Glutamatergic neuron (in vitro differentiated cells): ENCODE results near the gene CLDN34. TPM values are rescaled to one million over a fixed set of nuclear protein-coding genes. Genes with fewer than 3 reads are reported as not detected.

Experiments
- DNase-seq: peaks from one replicate; pipeline ENCODE4 v3.0.0; 2022
- H3K27ac Mint-ChIP-seq: one replicate; pipeline ENCODE4 v1.8.0; 2020; ENCODE audit warnings: mild to moderate bottlenecking, mixed read lengths, inconsistent platforms; ENCODE audit not compliant: unreplicated experiment
- H3K27me3 Mint-ChIP-seq: one replicate; pipeline ENCODE4 v1.8.0; 2020; ENCODE audit warnings: mild to moderate bottlenecking, moderate library complexity, mixed read lengths, inconsistent platforms; ENCODE audit not compliant: unreplicated experiment
- H3K36me3 Mint-ChIP-seq: one replicate; pipeline ENCODE4 v1.8.0; 2020; ENCODE audit warnings: mild to moderate bottlenecking, mixed read lengths, inconsistent platforms; ENCODE audit not compliant: unreplicated experiment
- H3K4me1 Mint-ChIP-seq: one replicate; pipeline ENCODE4 v1.8.0; 2020; ENCODE audit warnings: mild to moderate bottlenecking, low read depth, mixed read lengths, inconsistent platforms; ENCODE audit not compliant: unreplicated experiment
- H3K4me3 Mint-ChIP-seq: one replicate; pipeline ENCODE4 v1.8.0; 2020; ENCODE audit warnings: mild to moderate bottlenecking, mixed read lengths, inconsistent platforms; ENCODE audit not compliant: unreplicated experiment
- H3K9me3 Mint-ChIP-seq: one replicate; pipeline ENCODE4 v1.8.0; 2020; ENCODE audit warnings: mild to moderate bottlenecking, moderate library complexity, mixed read lengths, inconsistent platforms; ENCODE audit not compliant: unreplicated experiment
- long read RNA-seq: library from polyadenylated mRNA; unstranded; transcript quantifications from one replicate; pipeline ENCODE4 v2.0.0, GENCODE V29; 2020; ENCODE audit not compliant: unreplicated experiment
- total RNA-seq: library from RNA; stranded (reverse); fragmentation: NEBNext Ultra II Directional; extraction: Animal tissue kit (Norgen Biotek cat#: 25700); gene quantifications from one replicate; pipeline ENCODE4 v1.2.1, GENCODE V29; 2021; ENCODE audit not compliant: unreplicated experiment
- TF ChIP-seq, protein P1 (sequence below): fragments of 200-600 bp; sonication (generic); IDR thresholded peaks from one replicate; pipeline ENCODE4 v1.5.0; 2021; ENCODE audit not compliant: partially characterized antibody, unreplicated experiment

CLDN34 gene, protein sequence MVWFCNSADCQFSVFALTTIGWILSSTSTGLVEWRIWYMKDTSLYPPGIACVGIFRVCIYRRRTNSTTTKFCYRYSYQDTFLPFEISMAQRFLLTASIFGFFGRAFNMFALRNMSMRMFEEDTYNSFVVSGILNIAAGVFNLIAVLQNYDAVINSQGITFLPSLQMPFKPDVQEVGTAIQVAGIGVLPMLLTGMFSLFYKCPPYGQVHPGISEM
- total RNA-seq, result not detected
- long read RNA-seq, result 0 reads

DNA sequence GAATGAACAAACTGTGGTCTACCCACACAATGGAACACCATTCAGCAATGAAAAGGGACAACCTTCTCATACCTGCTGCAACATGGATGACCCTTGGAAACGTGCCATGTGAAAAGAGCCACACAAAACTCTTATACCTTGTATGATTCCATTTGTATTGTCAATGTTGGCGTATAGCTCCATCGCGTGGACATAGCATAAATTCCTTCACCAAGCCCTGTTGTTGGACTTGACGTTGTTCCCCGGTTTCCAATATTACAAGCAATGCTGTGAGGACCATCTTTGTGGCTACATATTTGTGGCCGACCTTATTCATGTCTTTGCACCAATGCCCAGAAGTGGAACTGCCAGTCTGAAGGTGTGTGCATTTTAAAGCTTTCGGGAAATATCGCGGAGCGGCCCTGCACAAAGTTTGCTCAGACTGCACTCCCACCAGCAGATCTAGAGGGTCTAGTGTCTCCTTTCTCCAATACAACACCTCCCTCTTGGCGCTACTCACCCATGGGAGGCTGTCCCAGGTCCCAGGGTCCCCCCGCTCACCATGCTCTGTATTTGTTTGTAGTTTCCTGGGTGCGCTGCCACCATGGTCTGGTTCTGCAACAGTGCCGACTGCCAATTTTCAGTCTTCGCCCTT, at the start of gene CLDN34:
TSS of gene CLDN34 (plus strand) at position 584 of the 634 bp plus-strand sequence. CDS start at position 584, 0 bp downstream.
- H3K27me3 Mint-ChIP-seq, result no peaks in the 10 kb centered on the region
- DNase-seq, result no peak
- H3K9me3 Mint-ChIP-seq, result no peaks in the 10 kb centered on the region
- H3K4me3 Mint-ChIP-seq, result no peak within 1 kb of the TSS
- no peaks in the 10 kb centered on the region for H3K36me3 Mint-ChIP-seq
- no peaks in the 10 kb centered on the region for H3K4me1 Mint-ChIP-seq
- H3K27ac Mint-ChIP-seq, result no peak within 1 kb of the TSS
- TF ChIP-seq, protein P1, sequence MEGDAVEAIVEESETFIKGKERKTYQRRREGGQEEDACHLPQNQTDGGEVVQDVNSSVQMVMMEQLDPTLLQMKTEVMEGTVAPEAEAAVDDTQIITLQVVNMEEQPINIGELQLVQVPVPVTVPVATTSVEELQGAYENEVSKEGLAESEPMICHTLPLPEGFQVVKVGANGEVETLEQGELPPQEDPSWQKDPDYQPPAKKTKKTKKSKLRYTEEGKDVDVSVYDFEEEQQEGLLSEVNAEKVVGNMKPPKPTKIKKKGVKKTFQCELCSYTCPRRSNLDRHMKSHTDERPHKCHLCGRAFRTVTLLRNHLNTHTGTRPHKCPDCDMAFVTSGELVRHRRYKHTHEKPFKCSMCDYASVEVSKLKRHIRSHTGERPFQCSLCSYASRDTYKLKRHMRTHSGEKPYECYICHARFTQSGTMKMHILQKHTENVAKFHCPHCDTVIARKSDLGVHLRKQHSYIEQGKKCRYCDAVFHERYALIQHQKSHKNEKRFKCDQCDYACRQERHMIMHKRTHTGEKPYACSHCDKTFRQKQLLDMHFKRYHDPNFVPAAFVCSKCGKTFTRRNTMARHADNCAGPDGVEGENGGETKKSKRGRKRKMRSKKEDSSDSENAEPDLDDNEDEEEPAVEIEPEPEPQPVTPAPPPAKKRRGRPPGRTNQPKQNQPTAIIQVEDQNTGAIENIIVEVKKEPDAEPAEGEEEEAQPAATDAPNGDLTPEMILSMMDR, result no peak

DNA sequence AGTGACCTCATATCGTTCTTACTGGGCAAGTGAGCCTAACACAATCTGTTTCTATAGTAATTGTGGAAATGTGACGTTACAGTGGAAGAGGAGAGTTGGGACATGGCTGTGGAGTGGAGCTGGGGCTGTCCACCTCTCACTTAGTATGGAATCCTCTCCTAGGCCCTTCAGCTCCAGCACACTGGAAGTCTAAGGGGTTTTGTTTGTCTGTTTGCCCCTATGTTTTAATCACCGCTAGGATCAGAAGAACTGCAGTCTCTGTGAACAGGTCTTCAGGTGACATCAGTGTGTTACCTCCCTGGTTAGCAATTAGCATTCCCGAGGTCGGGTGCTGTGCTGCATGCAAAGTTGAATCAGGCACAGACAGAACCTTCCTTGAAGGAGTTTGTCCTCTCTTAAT, 49.3 kb upstream of the CLDN34 start:
- Mint-ChIP-seq H3K4me3 (no peak overlapping the region), H3K27me3 (no peaks in the 10 kb centered on the region), H3K36me3 (no peaks in the 10 kb centered on the region), H3K9me3 (no peaks in the 10 kb centered on the region), H3K4me1 (peaks cover 3% of the 10 kb centered on the region), H3K27ac (no peak overlapping the region)
- DNase-seq, result no peak
- TF ChIP-seq, protein P1, result no peak

GRCh38 chrX:9919632-9920172, 47.5 kb upstream of the CLDN34 start:
- Mint-ChIP-seq H3K27ac (no peak overlapping the region), H3K36me3 (no peaks in the 10 kb centered on the region), H3K4me1 (no peaks in the 10 kb centered on the region), H3K27me3 (no peaks in the 10 kb centered on the region), H3K4me3 (no peak overlapping the region), H3K9me3 (no peaks in the 10 kb centered on the region)
- DNase-seq, result no peak
- TF ChIP-seq, protein P1, result no peak

- Mint-ChIP-seq H3K27ac (no peak overlapping the region), H3K9me3 (no peaks in the 10 kb centered on the region)
Measured at GRCh38 chrX:9921407-9921806, 45.8 kb upstream of the CLDN34 start.

More at GRCh38 chrX:9921407-9921806, 45.8 kb upstream of the CLDN34 start:
- Mint-ChIP-seq H3K27me3 (no peaks in the 10 kb centered on the region), H3K4me1 (no peaks in the 10 kb centered on the region), H3K4me3 (no peak overlapping the region), H3K36me3 (no peaks in the 10 kb centered on the region)
- TF ChIP-seq, protein P1, result no peak
- DNase-seq, result no peak
